GM21528 (cell line): ENCODE measurements around the gene PCSK4.
"Not testable (repeated sequence)": the region's sequence is repeated elsewhere in the genome, so short reads cannot be mapped to it uniquely, and the experiment has no call there.

Experiments
- ATAC-seq: cut with Tn5 transposase; IDR thresholded peaks from one replicate; pipeline ENCODE4 v1.9.1; 2021; ENCODE audit warnings: mild to moderate bottlenecking, moderate library complexity; ENCODE audit not compliant: unreplicated experiment, low FRiP score

PCSK4 gene

GRCh38 chr19:1441677-1442438 is 48.3 kb downstream of the PCSK4 start:
- no peak for ATAC-seq

GRCh38 chr19:1441022-1441426 is 49.1 kb downstream of the PCSK4 start:
- ATAC-seq: no peak

- ATAC-seq: no peak
These were observed 49.7 kb downstream of the PCSK4 start for GRCh38 chr19:1440418-1440801.

- ATAC-seq: not testable (repeated sequence)
These were observed 50.4 kb downstream of the PCSK4 start for GRCh38 chr19:1439525-1440417.

- ATAC-seq: no peak
These were observed 51.2 kb downstream of the PCSK4 start for GRCh38 chr19:1438933-1439354.

DNA sequence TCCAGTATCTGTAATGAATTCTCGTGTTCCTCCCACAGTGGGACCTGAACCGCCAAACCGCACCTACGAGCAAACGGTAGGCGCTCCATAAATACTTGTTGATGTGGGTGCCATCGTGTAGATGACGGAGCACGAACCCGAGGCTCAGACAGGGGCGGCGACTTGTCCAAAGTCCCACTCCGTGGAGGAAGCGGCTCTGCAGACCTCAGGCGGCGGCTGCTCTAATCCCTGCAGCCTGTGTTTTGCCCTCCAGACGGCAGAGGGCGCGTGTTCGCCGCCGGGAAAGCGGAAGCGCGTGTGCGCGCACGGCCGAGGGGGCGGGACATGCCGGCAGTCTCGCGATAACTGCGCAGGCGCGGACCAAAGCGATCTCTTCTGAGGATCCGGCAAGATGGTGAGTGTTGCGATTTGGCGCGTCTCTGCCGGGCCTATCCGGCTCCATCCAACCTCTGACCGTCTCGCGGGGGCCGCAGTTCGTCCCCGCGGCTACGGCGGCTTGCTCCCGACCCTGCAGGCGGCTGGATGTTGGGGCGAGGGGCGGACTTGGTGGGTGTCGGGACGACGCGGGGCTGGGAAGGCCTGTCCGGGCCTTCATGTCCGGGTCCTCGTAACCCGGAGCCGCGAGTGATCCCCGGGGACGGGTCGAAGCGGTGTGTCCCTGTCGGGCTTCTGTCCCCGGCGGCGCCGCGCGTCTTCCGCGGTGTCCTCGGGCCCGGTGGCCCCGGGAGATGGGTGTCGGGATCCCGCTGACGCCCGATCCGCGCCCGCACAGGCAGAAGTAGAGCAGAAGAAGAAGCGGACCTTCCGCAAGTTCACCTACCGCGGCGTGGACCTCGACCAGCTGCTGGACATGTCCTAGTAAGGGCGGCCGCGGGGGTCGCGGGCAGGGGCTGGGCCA is 51.9 kb downstream of the PCSK4 start, which contains the start of gene RPS15:
Gene RPS15, plus strand, starts transcription at position 362 of the 898 bp plus-strand sequence. Its CDS starts 30 bp downstream, at position 392.
- ATAC-seq: peak; percentile 73

GRCh38 chr19:1437609-1438008 is 52.5 kb downstream of the PCSK4 start:
- ATAC-seq: no peak

DNA sequence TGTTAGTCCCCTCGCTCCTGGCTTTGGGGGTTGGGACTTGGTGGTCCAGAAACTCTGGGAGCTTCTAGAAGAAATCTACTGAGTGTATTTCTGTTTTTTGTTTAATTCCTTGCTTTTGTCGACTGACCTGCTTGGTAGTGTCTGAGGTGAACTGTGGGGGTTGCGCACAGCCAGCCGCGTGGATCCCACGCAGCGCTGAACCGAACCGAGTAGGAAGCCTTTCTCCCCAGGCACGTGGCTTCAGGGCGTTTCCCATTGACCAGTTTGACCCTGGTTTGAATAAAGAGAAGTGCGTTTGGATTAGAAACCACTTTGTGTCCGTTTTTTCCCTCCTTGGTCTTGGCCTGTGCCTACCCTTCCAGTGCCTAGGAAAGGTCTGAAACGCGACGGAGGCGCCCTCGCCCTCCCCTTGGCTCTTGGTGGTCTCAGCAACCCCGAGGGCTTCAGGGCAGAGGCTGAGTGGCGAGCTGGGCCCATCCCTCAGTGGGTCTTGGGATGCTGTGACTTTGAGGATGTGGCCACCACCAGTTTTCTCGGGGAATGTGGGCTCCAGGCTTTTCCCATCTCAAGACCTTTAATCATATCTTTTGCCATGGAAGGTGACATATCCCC is 54.7 kb downstream of the PCSK4 start:
- ATAC-seq: no peak

DNA sequence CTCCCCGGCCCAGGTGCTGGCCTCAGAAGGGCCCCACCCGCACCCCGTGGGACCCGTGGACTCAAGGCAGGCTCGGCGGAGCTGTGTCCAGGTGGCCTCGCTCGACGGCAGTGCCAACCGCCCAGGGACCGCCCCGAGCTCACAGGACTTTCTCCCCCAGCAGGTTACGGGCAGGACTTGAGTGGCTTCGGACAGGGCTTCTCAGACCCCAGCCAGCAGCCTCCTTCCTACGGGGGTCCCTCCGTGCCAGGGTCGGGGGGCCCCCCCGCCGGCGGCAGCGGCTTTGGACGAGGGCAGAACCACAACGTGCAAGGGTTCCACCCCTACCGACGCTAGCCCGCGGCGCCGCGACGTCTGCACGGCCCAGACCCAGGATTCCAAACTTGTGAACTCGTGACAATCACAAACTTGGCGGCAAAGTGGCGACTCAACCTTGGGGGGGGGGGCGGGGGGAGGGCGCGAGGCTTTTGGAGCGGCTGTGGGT is 55.5 kb downstream of the PCSK4 start:
- ATAC-seq: no peak

GRCh38 chr19:1434040-1434366 is 56.1 kb downstream of the PCSK4 start:
- no peak for ATAC-seq

GRCh38 chr19:1433119-1434039 is 56.8 kb downstream of the PCSK4 start:
- no peak for ATAC-seq

GRCh38 chr19:1432507-1432887 is 57.7 kb downstream of the PCSK4 start:
- no peak for ATAC-seq

- no peak for ATAC-seq
These were observed 58.2 kb downstream of the PCSK4 start for GRCh38 chr19:1431759-1432506.
